B cell (primary cell): Measurements from ENCODE around the gene ARL16.

Source experiments
- EZH2 ChIP-seq: IDR thresholded peaks from 2 replicates; pipeline ENCODE4 v1.6.1; 2012; ENCODE audit warnings: borderline replicate concordance, low read depth, mild to moderate bottlenecking, moderate library complexity, low read length; ENCODE audit not compliant: insufficient read depth, poor library complexity, severe bottlenecking
- TF ChIP-seq, protein P1 (sequence below): fragments of 200-600 bp; IDR thresholded peaks from one replicate; pipeline ENCODE4 v1.8.0; 2022; ENCODE audit warnings: antibody characterized with exemption, mild to moderate bottlenecking

DNA sequence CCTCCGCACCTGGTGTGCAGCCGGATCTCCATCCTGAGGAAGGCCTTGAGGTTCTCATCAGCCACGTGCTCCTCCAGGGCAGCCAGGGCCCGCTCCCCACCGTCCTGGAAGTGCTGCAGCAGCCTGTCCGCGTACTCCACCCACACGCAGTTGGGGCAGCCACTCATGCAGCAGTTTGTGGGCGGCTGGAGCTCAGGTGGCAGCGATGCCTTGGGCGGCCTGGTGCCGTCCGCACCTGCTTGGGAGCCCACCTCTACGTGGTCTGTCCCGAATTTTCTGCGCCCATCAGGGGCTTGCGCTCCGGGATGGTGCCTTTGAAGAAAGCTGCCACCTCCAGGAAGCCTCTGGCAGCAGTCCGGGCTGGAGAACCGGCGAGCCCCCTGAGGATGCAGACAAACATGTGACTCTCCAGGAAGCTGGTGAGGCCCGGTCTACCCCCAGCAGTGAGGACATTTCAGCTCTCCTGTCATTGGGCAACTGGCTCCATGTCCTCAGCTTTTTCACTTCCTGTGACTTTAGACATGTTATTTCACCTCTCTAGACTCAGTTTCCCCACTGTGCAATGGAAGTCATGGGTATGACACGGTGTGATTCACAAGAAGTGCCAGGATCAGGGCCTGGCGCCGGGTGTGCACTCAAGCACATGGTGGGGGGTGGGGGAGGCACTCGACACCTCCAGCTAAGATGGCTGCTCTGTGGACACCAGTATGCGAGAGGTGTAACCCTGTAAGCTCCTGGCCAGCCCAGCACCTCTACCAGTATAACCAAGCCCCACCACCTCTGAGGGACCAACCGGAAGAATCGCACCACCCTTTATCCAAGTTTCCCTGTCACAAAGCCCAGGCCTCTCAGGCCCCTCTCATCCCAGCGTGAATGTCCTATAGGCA, 18.1 kb downstream of the ARL16 start:
- TF ChIP-seq, protein P1, sequence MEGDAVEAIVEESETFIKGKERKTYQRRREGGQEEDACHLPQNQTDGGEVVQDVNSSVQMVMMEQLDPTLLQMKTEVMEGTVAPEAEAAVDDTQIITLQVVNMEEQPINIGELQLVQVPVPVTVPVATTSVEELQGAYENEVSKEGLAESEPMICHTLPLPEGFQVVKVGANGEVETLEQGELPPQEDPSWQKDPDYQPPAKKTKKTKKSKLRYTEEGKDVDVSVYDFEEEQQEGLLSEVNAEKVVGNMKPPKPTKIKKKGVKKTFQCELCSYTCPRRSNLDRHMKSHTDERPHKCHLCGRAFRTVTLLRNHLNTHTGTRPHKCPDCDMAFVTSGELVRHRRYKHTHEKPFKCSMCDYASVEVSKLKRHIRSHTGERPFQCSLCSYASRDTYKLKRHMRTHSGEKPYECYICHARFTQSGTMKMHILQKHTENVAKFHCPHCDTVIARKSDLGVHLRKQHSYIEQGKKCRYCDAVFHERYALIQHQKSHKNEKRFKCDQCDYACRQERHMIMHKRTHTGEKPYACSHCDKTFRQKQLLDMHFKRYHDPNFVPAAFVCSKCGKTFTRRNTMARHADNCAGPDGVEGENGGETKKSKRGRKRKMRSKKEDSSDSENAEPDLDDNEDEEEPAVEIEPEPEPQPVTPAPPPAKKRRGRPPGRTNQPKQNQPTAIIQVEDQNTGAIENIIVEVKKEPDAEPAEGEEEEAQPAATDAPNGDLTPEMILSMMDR = no peak
- no peak for TF ChIP-seq EZH2
